Measurements from ENCODE around the gene TRIM74.
"Not testable (repeated sequence)": the region's sequence is repeated elsewhere in the genome, so short reads cannot be mapped to it uniquely, and the experiment has no call there.

DNA sequence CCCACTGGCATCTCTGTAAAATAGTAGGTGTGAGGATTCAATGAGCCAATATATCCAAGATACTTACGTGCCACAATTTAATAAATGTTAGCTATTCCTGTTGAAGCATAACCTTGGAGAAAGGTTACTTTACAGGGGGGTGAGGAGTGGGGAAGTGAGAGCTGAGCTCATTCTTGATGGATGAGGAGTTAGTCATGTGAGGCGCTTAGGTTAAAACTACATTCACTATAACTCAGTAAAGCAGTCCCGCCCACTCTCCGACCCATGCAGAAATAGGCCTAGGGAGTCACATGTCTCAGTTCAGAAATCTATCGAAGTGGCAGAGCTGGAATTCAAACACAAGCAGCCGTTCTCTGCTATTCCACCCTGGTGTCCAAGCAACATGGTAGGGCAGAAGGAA lies 18.8 kb downstream of the TRIM74 start:
- TF ChIP-seq, protein P1, sequence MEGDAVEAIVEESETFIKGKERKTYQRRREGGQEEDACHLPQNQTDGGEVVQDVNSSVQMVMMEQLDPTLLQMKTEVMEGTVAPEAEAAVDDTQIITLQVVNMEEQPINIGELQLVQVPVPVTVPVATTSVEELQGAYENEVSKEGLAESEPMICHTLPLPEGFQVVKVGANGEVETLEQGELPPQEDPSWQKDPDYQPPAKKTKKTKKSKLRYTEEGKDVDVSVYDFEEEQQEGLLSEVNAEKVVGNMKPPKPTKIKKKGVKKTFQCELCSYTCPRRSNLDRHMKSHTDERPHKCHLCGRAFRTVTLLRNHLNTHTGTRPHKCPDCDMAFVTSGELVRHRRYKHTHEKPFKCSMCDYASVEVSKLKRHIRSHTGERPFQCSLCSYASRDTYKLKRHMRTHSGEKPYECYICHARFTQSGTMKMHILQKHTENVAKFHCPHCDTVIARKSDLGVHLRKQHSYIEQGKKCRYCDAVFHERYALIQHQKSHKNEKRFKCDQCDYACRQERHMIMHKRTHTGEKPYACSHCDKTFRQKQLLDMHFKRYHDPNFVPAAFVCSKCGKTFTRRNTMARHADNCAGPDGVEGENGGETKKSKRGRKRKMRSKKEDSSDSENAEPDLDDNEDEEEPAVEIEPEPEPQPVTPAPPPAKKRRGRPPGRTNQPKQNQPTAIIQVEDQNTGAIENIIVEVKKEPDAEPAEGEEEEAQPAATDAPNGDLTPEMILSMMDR (conservative IDR thresholded peaks at IDR 0.05; ENCODE audit: low read depth in 2 of 2): not testable (repeated sequence)
- not testable (repeated sequence) for TF ChIP-seq EZH2phosphoT487 (IDR thresholded peaks at IDR 0.05; ENCODE audit: unreplicated experiment); JUNB (IDR thresholded peaks at IDR 0.05; ENCODE audit: unreplicated experiment); POLR2AphosphoS5 (IDR thresholded peaks at IDR 0.05; ENCODE audit: low read depth)

All from GM23338 (cell line).